NCI-H748 (cell line): ENCODE results near the gene TEP1.
"Not testable (repeated sequence)": the region's sequence is repeated elsewhere in the genome, so short reads cannot be mapped to it uniquely, and the experiment has no call there.

Source experiments
- DNase-seq: peaks from one replicate; lab custom pipeline; 2025; ENCODE audit not compliant: unreplicated experiment; lab: John Stamatoyannopoulos, UW

TEP1 gene

DNA sequence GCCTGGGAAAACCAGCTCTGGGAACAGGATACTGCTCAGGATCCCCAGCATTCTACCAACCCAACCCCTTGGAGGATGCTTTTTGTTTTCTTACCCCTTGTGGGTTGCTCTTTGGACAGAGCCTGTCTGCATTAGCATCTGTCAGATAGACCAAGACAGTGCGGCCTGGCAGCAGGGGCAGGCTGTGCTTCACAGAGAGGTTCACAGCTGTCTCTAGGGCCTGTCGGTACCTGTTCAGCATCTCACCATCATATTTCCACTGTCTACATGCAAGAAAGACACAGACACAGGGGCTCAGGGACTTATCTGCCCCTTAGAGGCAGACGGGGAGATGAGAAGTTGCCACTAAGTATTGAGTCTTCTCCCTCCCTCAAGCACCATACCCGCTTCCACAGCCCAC is 21.8 kb downstream of the TEP1 start:
- no peak for DNase-seq

- DNase-seq = no peak
Measured at GRCh38 chr14:20388159-20388558, 25.1 kb downstream of the TEP1 start.

GRCh38 chr14:20387576-20387975 is 25.7 kb downstream of the TEP1 start:
- DNase-seq = no peak

- DNase-seq = no peak
Measured at GRCh38 chr14:20386276-20386855, 26.9 kb downstream of the TEP1 start.

DNA sequence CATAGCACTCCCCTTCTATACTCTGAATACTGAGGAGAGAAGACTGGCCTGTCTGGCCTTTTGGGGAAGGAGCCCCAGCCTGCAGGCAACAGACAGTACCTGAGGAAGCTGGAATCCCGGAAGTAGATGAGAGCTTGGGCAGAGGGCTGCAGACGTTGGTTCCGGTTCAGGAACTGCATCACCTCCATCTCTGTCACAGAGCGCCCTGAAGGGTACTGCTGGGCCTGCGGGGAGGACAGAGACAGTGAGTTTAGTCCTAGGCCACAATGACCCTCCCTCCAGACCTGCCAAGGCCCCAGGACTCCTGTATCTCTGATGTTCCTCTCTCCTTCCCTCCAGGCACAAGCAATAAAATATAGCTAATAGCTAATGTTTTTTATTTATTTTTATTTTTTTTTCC is 28.4 kb downstream of the TEP1 start:
- no peak for DNase-seq

DNA sequence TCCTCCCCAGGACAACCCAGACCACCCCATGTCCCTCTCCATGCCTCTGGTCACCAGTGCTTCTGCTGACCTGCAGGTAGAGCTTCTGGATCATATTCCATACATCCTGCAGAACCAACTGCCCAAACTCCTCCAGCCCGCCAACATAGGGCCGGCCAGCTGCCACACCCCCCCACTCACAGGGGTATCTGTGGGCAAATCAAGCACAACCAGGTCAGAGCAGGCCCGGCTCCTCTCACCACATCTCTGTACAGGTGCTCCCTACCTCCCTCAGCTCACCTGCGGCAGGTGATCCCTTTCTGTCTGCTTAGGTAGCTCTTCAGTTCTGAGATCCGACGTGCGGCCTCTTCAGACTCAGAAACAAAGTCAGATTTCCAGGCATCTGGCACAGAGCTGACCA is 29.0 kb downstream of the TEP1 start:
- no peak for DNase-seq

- DNase-seq = no peak
Measured at GRCh38 chr14:20383636-20384035, 29.7 kb downstream of the TEP1 start.

DNA sequence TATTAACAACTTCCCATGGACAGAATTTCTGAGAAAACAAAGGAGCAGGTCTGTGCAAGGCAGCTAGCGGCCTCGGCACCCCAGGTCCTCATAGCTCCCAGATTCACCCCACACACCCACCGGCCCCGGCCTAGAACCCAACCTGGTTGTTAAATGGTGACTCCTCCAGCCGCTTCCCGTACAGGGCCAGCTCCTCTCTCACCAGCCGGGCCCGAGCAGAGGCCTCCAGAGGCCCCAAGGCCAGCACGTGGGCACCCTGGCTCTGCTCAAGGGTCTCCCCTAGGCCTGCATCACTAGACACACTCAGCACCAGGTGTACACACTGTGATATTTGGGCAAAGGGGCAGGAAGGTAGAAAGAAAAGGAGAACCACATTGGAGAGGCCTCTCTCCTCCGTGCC is 30.3 kb downstream of the TEP1 start:
- no peak for DNase-seq

DNA sequence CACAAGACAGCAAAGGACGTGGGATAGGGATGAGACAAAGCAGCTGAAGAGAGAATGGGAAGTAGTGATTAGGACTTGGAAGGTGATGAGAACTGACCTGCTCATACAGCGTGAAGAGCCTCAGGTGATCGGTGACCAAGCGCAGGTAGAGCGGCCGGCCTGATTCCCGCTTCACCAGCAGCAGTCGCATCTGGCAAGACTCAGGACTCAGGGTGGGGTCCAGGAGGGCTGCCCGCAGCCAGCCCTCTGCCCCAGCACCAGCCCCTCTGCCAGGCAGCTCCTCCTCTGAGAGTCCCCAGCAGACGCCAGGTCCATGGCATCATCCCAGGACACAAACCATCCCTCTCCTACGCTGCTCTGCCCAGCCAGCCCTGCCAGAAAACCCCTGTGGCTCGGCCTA is 30.8 kb downstream of the TEP1 start:
- DNase-seq = no peak

DNA sequence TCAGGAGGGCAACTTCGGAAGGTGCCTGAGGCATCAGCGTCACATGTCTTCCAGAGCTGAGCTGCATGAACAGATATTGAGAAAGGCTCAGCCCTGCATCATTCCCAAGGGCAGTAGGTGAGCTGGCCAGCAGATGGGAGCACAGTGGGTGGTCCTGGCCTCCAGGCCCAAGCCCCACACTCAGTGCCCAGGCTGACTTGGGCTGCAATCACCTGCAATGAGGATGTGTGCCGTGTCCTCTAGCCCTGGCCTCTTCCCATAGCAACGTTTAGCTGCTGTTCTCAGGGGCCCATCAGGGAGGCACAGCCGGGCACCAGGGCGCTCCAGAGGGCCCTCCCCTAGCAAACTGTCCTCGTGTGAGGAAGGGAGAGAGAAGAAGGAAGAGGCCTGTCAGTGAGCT is 32.0 kb downstream of the TEP1 start:
- DNase-seq = no peak

DNA sequence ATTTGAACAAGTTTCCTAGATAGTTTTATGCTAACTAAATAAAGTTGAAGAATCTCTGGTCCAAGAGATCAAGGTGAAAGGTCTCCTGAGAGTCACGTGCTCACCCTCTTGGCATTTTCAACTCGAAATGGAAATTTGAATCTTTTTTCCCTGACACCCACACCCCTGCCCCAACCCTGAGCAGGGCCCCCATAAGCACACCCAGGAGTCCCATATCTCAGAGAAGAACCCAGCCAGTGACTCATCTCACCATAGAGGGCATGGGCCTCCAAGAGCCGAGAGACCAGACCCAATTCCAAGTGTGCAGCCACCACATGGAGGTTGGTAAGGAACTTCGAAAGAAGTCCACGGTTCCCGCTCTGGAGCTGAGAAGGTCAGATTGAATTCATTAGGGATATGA is 32.6 kb downstream of the TEP1 start:
- DNase-seq = no peak

GRCh38 chr14:20379743-20380142 is 33.6 kb downstream of the TEP1 start:
- DNase-seq = no peak

GRCh38 chr14:20377171-20377570 is 36.1 kb downstream of the TEP1 start:
- DNase-seq = no peak

DNA sequence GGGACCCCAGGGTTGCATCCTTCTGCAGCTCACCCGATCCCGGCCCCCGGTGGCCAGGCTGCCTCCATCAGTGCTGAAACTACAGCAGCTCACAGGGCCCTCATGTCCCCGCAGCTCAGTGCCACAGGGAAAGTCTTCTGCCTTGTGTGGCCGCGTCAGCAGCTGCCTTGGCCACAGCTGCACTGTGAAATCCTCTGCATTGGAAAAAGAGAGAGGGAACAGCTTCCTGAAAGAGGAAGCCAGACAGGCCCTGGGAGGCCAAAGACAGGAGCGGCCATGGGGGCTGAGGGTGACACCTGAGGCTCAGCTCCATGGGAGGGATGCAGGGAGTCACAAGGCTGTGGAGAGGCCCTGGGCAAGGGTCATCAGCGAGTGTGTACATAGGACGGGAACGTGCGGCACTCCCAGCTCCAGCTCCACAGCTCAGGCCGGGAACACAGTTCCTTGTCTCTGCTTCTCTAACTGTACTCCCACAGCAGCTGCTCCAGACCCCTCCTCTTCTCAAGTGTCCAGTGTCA is 37.2 kb downstream of the TEP1 start:
- DNase-seq = no peak

DNA sequence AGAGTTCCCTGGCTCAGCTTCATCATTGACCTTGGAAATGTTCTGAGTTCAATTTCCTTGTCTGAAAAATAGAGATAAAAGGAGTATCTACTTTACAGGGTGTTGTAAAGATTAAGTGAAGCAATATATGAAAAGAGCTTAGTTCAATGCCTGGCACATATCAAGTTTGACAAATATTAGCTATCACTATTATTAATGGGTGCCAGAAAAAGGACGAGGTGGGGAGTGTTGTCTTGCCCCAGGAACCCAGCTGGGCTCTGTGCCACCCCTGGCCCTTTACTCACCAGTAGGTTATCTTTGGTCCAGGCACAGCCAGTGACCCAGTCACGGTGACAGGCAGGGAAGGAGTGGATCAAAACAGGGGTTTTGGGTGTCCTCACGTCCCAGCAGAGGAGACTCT is 37.8 kb downstream of the TEP1 start:
- no peak for DNase-seq

DNA sequence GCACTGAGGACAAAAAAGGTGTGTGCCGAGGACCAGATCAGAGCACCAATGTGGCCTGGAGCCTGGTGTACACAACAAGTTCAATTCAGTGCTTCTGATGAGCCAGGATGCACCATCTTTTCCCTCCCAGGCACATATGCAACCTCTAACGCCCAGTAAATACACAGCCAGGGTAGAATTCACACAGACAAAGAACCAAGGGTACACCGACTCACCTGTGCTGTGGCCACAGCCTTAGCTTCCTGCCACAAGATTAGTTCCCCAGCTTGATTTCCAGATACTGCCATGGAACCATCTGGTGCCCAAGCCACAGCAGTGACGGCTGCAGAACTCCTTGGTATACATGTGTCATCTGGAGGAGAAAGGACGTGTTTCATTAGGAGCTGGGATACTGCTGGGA is 40.5 kb downstream of the TEP1 start:
- DNase-seq = no peak

DNA sequence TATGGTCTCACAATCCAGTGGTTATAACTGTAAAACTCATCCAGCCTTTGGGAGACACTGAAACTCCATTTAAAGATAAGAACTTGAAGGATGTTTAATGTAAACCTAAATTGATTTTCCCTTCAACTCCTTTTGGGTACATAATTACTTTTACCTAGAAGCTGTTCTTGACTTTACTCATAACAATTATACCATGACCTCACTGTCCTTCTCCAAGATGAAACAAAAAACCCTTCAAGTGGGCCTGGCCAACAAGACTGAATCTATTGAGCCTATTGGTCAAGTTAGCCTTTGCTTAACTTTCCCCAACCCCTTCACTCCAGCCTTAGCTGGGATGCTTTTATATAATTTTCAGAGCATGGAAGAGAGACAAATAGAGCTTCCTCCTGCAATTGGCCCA is 47.4 kb downstream of the TEP1 start:
- DNase-seq = no peak

GRCh38 chr14:20358474-20358873 is 54.8 kb downstream of the TEP1 start:
- not testable (repeated sequence) for DNase-seq

DNA sequence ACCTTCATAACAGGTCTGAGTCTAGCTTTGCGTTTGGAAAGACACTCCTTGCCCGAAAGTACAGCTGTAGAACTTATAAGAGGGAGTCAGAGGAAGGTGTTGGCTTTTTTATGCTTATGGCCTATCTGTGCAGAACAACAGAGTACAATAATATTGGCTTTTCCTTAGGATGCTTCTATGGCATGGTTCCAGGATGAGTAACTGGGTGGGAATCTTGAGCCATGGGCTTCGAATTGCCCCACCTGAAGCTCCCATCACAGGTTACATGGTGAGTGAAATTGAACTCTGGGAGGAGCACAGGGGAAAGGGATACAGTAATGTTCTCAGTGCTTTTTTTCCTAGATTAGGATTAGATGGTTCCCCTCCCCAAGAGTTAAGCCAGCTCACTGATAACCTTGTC is 56.9 kb downstream of the TEP1 start:
- DNase-seq = no peak

DNA sequence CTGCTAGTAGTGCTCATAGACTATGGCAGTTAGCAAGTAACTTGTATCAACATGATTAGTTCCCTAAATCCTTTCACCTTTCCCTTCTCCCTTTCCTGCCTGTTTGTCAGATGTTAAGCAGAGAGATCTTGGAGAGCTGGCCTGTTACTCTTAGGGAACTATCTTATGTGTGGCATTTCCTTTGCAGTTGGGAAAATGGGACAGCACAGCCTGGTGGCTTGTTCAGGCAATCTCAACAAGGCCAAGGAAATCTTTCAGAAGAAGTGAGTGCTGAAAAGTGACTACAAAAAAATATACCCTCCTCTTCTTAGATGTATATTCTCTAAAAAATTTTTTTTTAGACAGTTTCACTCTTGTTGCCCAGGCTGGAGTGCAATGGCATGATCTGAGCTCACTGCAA is 62.4 kb downstream of the TEP1 start:
- DNase-seq = no peak

DNA sequence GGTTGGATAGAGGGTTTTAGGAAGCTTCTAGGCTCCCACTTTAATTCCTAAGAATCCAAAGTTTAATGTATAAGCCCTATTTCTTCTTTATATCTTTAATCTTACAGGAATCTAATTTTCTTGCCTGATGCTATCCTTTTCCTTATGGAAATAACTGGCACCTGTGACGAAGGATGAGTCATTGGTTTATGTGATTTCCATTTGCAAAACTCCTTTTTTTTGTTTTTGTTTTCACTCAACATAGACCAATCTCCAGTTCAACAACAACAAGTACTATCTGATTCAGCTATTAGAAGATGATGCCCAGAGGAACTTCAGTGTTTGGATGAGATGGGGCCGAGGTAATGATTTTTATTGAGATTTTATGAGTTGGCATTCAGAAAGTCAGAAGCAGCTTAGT is 63.0 kb downstream of the TEP1 start:
- DNase-seq = no peak

GRCh38 chr14:20347747-20348146 is 65.6 kb downstream of the TEP1 start:
- DNase-seq = no peak

DNA sequence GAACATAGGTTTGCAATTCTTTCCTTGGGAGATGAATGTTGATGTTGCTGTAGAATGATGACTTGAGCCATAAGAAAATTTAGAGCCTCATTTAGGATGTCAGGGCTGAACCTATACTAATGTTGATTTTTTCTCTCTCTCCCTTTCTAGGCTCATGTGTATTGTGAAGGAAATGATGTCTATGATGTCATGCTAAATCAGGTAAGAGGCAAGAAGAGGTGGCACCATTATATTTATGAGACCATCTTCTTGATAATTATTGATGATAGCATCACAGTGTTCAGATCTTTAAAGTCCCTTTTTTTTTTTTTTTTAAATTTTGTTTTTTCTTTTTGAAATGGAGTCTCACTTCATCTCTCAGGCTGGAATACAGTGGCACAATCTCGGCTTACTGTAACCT is 66.6 kb downstream of the TEP1 start:
- DNase-seq = no peak

- no peak for DNase-seq
Measured at GRCh38 chr14:20345366-20345765, 67.9 kb downstream of the TEP1 start.
